PFSK-1 (cell line): ENCODE data around the gene EMSY.

Source experiments
- FOXP2 ChIP-seq: optimal IDR thresholded peaks from 2 replicates; pipeline ENCODE3; 2011; ENCODE audit warnings: borderline replicate concordance, control low read depth, inconsistent platforms; ENCODE audit not compliant: insufficient read depth; ENCODE audit errors: extremely low read length, extremely low read depth
- POLR2AphosphoS5 ChIP-seq: IDR thresholded peaks from 2 replicates; pipeline ENCODE4 v1.6.1; 2012; ENCODE audit warnings: low read depth, mild to moderate bottlenecking, control low read depth, low read length, moderate library complexity
- REST ChIP-seq, 2 experiments: IDR thresholded peaks; 2 replicates each; pipeline versions ENCODE4 v1.6.1 to v1.8.0; 2011 to 2012; ENCODE audit warnings: low read depth in 2 of 2, low read length in 2 of 2, control low read depth in 1 of 2, inconsistent platforms in 1 of 2, mild to moderate bottlenecking in 1 of 2, moderate library complexity in 1 of 2; ENCODE audit not compliant: insufficient read depth in 1 of 2
- TAF1 ChIP-seq: IDR thresholded peaks from 2 replicates; pipeline ENCODE4 v1.6.1; 2012; ENCODE audit warnings: low read length, control low read depth, borderline replicate concordance; ENCODE audit not compliant: insufficient read depth

DNA sequence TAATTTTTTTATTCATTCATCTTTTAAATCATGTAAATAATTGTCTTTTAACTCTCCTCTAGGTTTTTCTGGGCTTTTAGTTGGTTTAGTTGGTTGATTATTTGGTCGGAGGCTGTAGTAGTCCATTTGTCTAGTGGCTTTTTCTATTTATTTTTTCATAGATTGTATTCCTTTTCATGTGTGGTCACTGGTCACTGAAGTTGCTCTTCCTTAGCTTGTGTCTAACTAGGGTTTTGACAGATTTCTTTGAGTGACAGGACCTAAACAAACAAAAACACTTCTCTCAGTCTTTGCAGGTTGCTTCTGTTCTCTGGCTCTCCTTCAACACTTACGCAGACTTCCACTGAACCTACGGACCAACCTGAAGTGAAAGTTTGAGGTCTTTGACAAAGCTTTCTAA lies 112.6 kb downstream of the EMSY start:
- TF ChIP-seq TAF1: no peak
- TF ChIP-seq POLR2AphosphoS5: no peak
- no peak for TF ChIP-seq FOXP2
- no peak for TF ChIP-seq REST (IDR thresholded peaks at IDR 0.05; ENCODE audit: insufficient read depth in 1 of 2, low read depth in 2 of 2, low read length in 2 of 2)
